ENCODE measurements around the gene RHBDD1.
"Not testable (repeated sequence)": the region's sequence is repeated elsewhere in the genome, so short reads cannot be mapped to it uniquely, and the experiment has no call there.

The RHBDD1 gene

GRCh38 chr2:226831266-226831665 is 4.6 kb upstream of the RHBDD1 start:
- H3K4me1 ChIP-seq, result no peaks in the 10 kb centered on the region
- no peak overlapping the region for H3K4me3 ChIP-seq (ENCODE audit: low read depth, low read length)
- DNase-seq, result no peak
- H3K9me3 ChIP-seq, result no peaks in the 10 kb centered on the region
- H3K27me3 ChIP-seq, result no peaks in the 10 kb centered on the region
- H3K36me3 ChIP-seq, result no peaks in the 10 kb centered on the region
- TF ChIP-seq, protein P1, sequence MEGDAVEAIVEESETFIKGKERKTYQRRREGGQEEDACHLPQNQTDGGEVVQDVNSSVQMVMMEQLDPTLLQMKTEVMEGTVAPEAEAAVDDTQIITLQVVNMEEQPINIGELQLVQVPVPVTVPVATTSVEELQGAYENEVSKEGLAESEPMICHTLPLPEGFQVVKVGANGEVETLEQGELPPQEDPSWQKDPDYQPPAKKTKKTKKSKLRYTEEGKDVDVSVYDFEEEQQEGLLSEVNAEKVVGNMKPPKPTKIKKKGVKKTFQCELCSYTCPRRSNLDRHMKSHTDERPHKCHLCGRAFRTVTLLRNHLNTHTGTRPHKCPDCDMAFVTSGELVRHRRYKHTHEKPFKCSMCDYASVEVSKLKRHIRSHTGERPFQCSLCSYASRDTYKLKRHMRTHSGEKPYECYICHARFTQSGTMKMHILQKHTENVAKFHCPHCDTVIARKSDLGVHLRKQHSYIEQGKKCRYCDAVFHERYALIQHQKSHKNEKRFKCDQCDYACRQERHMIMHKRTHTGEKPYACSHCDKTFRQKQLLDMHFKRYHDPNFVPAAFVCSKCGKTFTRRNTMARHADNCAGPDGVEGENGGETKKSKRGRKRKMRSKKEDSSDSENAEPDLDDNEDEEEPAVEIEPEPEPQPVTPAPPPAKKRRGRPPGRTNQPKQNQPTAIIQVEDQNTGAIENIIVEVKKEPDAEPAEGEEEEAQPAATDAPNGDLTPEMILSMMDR (IDR thresholded peaks at IDR 0.05; ENCODE audit: low read depth, low read length), result no peak

- DNase-seq, result no peak
- TF ChIP-seq, protein P1 (IDR thresholded peaks at IDR 0.05; ENCODE audit: low read depth, low read length), result no peak
- no peaks in the 10 kb centered on the region for H3K27me3 ChIP-seq
- H3K36me3 ChIP-seq, result no peaks in the 10 kb centered on the region
- no peaks in the 10 kb centered on the region for H3K9me3 ChIP-seq
- no peak overlapping the region for H3K4me3 ChIP-seq (ENCODE audit: low read depth, low read length)
- H3K4me1 ChIP-seq, result no peaks in the 10 kb centered on the region
These were observed 3.8 kb upstream of the RHBDD1 start for GRCh38 chr2:226832061-226832460.

GRCh38 chr2:226834880-226835279 is 974 bp upstream of the RHBDD1 start:
- not testable (repeated sequence) for DNase-seq; H3K4me3 ChIP-seq (ENCODE audit: low read depth, low read length); H3K9me3 ChIP-seq; H3K4me1 ChIP-seq; H3K36me3 ChIP-seq; H3K27me3 ChIP-seq

- H3K36me3 ChIP-seq, result no peaks in the 10 kb centered on the region
These were observed 446 bp upstream of the RHBDD1 start for GRCh38 chr2:226835420-226835795.

GRCh38 chr2:226836548-226836885 is 663 bp downstream of the RHBDD1 start:
- Histone ChIP-seq H3K4me3 (ENCODE audit: low read depth, low read length) (peak overlapping the region; percentile 67), H3K9me3 (no peaks in the 10 kb centered on the region), H3K36me3 (no peaks in the 10 kb centered on the region), H3K27me3 (no peaks in the 10 kb centered on the region), H3K4me1 (no peaks in the 10 kb centered on the region)
- TF ChIP-seq, protein P1 (IDR thresholded peaks at IDR 0.05; ENCODE audit: low read depth, low read length), result no peak
- no peak for DNase-seq

More at GRCh38 chr2:226835420-226835795, 446 bp upstream of the RHBDD1 start:
- TF ChIP-seq, protein P1 (IDR thresholded peaks at IDR 0.05; ENCODE audit: low read depth, low read length), result no peak
- no peaks in the 10 kb centered on the region for H3K4me1 ChIP-seq
- peak overlapping the region; percentile 67 for H3K4me3 ChIP-seq (ENCODE audit: low read depth, low read length)
- no peaks in the 10 kb centered on the region for H3K27me3 ChIP-seq
- H3K9me3 ChIP-seq, result no peaks in the 10 kb centered on the region
- DNase-seq, result no peak

GRCh38 chr2:226837334-226837733 is 1.5 kb downstream of the RHBDD1 start:
- Histone ChIP-seq H3K9me3 (no peaks in the 10 kb centered on the region), H3K4me3 (ENCODE audit: low read depth, low read length) (peak overlapping the region; percentile 67), H3K36me3 (no peaks in the 10 kb centered on the region), H3K27me3 (no peaks in the 10 kb centered on the region), H3K4me1 (no peaks in the 10 kb centered on the region)
- TF ChIP-seq, protein P1 (IDR thresholded peaks at IDR 0.05; ENCODE audit: low read depth, low read length), result no peak
- DNase-seq, result no peak
